Lung (tissue), 12 donors: ENCODE measurements around the gene CAMSAP2. TPM values are rescaled to one million over a fixed set of nuclear protein-coding genes. Genes with fewer than 3 reads are reported as not detected.

Experiments used
- ATAC-seq: fragments of 200-7000 bp; cut with Tn5 transposase; one replicate; pipeline ENCODE4 v1.9.1; 2020; ENCODE audit warnings: moderate number of reproducible peaks; ENCODE audit not compliant: insufficient read depth, low FRiP score
- DNase-seq, 3 donors: peaks; one replicate each; pipeline ENCODE4 v3.0.0-alpha.2; 2013 to 2017
- H3K27ac ChIP-seq, 2 donors: one replicate each; pipeline ENCODE4 v1.5.1; 2013; ENCODE audit warnings: mild to moderate bottlenecking in 2 of 2, moderate library complexity in 2 of 2, control low read depth in 1 of 2, inconsistent platforms in 1 of 2, low read depth in 1 of 2, low read length in 1 of 2
- H3K27me3 ChIP-seq, 3 donors: one replicate each; pipeline ENCODE4 v1.5.1; 2013; ENCODE audit warnings: low read length in 2 of 3; ENCODE audit not compliant: control insufficient read depth in 3 of 3, insufficient read depth in 3 of 3
- H3K36me3 ChIP-seq, 4 donors: one replicate each; pipeline ENCODE4 v1.5.1; 2013; ENCODE audit warnings: low read length in 4 of 4, mild to moderate bottlenecking in 1 of 4, moderate library complexity in 1 of 4; ENCODE audit not compliant: control insufficient read depth in 4 of 4, insufficient read depth in 4 of 4
- H3K4me1 ChIP-seq, 5 donors: one replicate each; pipeline ENCODE4 v1.5.1; 2013; ENCODE audit warnings: low read length in 5 of 5, mild to moderate bottlenecking in 2 of 5, moderate library complexity in 1 of 5; ENCODE audit not compliant: control insufficient read depth in 5 of 5, insufficient read depth in 5 of 5
- H3K4me3 ChIP-seq: one replicate; pipeline ENCODE4 v1.5.1; 2013; ENCODE audit warnings: mild to moderate bottlenecking, control low read depth, moderate library complexity
- H3K9ac ChIP-seq, 2 donors: one replicate each; pipeline ENCODE4 v1.5.1; 2013; ENCODE audit warnings: low read length in 2 of 2, control low read depth in 1 of 2; ENCODE audit not compliant: insufficient read depth in 1 of 2
- H3K9me3 ChIP-seq, 4 donors: one replicate each; pipeline ENCODE4 v1.5.1; 2013; ENCODE audit warnings: low read length in 3 of 4, mild to moderate bottlenecking in 1 of 4, moderate library complexity in 1 of 4; ENCODE audit not compliant: control insufficient read depth in 4 of 4, insufficient read depth in 3 of 4
- WGBS, 2 donors: extraction: QIAGEN DNeasy Blood & Tissue Kit; methylation state at CpG; one replicate each; pipeline ENCODE4 v1.1.7; 2013; 5-methylcytosine and 5-hydroxymethylcytosine counted together
- polyA plus RNA-seq, 2 donors: library from polyadenylated mRNA; stranded (reverse); fragments of 200-250 nt; gene quantifications; one replicate each; pipeline ENCODE4 v1.2.1, GENCODE V29; 2013
- total RNA-seq, 2 donors: library from RNA; depleted of rRNA in 1 of 2; stranded (reverse); fragments of >200 nt in 1 of 2; gene quantifications; one replicate each; pipeline ENCODE4 v1.2.1, GENCODE V29; 2014 to 2021
- TF ChIP-seq, protein P1 (sequence below): IDR thresholded peaks from 2 replicates; pipeline ENCODE4 v1.5.1; 2012; ENCODE audit warnings: mild to moderate bottlenecking; ENCODE audit errors: control extremely low read depth, extremely low read depth
- donor health status: control.
- donor health status: control.
- donor health status: Bipolar disorder and iron deficiency.
- donor health status: healthy.
- donor health status: DM: yes; HTN: yes; CAD: no.

CAMSAP2 gene
- total and polyA plus RNA-seq, 4 donors = 8.0 to 51.8 (median 16.6) TPM

DNA sequence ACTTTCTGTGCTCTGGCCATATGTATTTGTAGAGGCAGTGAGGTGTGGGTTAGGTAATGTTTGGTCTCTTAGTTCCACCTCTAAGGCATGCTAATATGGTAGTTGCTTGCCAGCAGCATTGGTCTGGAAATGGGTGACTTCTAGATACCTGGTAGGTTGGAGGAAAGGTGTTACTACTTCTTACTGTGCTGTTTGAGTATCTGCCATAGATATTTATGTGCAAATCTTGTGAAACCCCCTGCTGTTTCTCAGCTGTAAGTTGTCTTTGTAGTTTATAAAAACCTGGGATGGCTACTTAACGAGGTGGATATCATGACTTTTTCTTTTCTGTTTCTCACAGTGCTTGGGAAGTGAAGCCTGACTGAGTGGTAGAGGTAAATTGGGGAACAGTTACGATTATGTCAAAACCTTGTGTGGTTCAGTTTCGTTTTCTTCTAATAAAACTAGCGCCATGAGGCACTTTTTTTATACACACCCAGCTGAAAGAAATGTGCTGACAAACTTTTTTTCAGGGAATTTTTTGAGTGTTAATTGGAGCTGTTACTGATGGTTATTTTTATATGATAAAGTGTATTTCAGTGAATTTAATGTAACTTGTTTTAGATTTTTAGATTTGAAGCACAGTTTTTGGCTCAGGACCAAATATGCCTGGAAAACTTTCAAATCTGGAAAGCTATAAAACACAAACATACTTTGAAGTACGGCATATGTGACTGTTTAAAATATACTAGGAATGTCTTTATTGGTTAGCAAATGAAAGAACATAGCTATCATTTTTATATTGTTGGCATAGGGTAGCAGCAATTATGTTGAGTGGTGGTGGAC is 42.1 kb downstream of the CAMSAP2 start:
- H3K4me3 ChIP-seq = no peak overlapping the region
- H3K36me3 ChIP-seq = peaks cover 0 to 10% (median 7%) of the 10 kb centered on the region in 4 donors
- ATAC-seq (no peak), DNase-seq (peak; percentile 43 to 96 (median 93))
- peak overlapping the region in 1 of 2 donors; percentile 67 for H3K27ac ChIP-seq
- peaks cover 1 to 23% (median 11%) of the 10 kb centered on the region in 5 donors for H3K4me1 ChIP-seq
- H3K27me3 ChIP-seq = no peaks in the 10 kb centered on the region
- TF ChIP-seq, protein P1, sequence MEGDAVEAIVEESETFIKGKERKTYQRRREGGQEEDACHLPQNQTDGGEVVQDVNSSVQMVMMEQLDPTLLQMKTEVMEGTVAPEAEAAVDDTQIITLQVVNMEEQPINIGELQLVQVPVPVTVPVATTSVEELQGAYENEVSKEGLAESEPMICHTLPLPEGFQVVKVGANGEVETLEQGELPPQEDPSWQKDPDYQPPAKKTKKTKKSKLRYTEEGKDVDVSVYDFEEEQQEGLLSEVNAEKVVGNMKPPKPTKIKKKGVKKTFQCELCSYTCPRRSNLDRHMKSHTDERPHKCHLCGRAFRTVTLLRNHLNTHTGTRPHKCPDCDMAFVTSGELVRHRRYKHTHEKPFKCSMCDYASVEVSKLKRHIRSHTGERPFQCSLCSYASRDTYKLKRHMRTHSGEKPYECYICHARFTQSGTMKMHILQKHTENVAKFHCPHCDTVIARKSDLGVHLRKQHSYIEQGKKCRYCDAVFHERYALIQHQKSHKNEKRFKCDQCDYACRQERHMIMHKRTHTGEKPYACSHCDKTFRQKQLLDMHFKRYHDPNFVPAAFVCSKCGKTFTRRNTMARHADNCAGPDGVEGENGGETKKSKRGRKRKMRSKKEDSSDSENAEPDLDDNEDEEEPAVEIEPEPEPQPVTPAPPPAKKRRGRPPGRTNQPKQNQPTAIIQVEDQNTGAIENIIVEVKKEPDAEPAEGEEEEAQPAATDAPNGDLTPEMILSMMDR = no peak
- peak overlapping the region in 1 of 2 donors; percentile 50 for H3K9ac ChIP-seq
- WGBS, 2 donors = 29 to 45% methylated on average over 5 of the region's 5 CpGs
- H3K9me3 ChIP-seq = peaks cover 0 to 4% (median 1%) of the 10 kb centered on the region in 4 donors

DNA sequence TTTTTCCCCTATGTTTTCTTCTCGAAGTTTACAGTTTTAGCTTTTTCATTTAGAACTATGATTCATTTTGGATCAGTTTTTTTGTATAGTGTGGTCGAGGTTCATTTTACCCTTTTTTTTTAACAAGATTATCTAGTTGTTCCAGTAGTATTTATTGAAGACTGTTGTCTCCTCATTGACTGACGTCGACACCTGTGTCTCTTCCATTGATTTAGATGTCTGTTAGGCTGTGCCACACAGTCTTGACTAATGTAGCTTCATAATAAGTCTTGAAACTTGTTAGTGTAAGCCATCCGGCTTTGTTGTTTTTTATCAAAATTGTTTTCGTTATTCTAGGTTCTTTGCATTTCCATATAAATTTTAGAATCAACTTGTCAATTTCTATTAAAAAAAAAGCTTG is 45.2 kb downstream of the CAMSAP2 start:
- ATAC-seq = no peak
- Histone ChIP-seq H3K4me1 (peaks cover 0 to 23% (median 11%) of the 10 kb centered on the region in 5 donors), H3K27ac (no peak overlapping the region), H3K4me3 (no peak overlapping the region), H3K9me3 (peaks cover 0 to 9% (median 1%) of the 10 kb centered on the region in 4 donors), H3K9ac (no peak overlapping the region), H3K36me3 (peaks cover 0 to 16% (median 8%) of the 10 kb centered on the region in 4 donors), H3K27me3 (no peaks in the 10 kb centered on the region)
- TF ChIP-seq, protein P1 = no peak
- DNase-seq = no peak
- WGBS, 2 donors = 97% methylated on average over 6 of the region's 6 CpGs

DNA sequence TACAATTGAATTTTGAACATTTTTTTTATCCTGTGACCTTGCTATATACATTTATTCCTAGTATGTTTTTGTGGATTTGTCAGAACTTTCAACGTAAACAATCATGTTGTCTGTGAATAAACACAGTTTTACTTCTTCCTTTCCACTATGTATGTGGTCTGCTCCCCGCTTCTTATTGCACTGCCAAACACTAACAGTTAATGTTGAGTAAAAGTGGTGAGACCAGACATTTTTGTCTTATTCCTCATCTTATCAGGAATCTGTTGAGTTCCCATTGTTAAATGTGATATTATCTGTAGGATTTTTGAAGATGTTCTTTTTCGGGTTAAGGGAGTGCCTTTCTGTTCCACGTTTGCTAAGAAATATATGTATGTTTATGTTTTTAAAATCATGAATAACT is 45.9 kb downstream of the CAMSAP2 start:
- Histone ChIP-seq H3K4me3 (no peak overlapping the region), H3K36me3 (peaks cover 0 to 16% (median 8%) of the 10 kb centered on the region in 4 donors), H3K27me3 (no peaks in the 10 kb centered on the region), H3K27ac (no peak overlapping the region), H3K9me3 (peaks cover 0 to 9% (median 1%) of the 10 kb centered on the region in 4 donors), H3K4me1 (peaks cover 0 to 23% (median 11%) of the 10 kb centered on the region in 5 donors), H3K9ac (no peak overlapping the region)
- TF ChIP-seq, protein P1 = no peak
- WGBS, 2 donors = 91 to 92% methylated on average over 4 of the region's 4 CpGs
- DNase-seq (peak in 2 of 3 donors; percentile 34 to 42), ATAC-seq (no peak)
